Upper lobe of left lung (tissue), 4 donors: ENCODE results near the gene PLIN3.
"Not testable (repeated sequence)": the region's sequence is repeated elsewhere in the genome, so short reads cannot be mapped to it uniquely, and the experiment has no call there.

ENCODE experiments used
- CTCF ChIP-seq, 6 experiments: fragments of 450-650 bp in 4 of 6; fragments of 200-600 bp in 2 of 6; sonication (generic) in 2 of 6; IDR thresholded peaks; one replicate each; pipeline ENCODE4 v1.5.1; 2016 to 2019; ENCODE audit warnings: antibody characterized with exemption in 6 of 6
- POLR2A ChIP-seq, 4 donors: fragments of 450-650 bp; IDR thresholded peaks; one replicate each; pipeline ENCODE4 v1.5.1; 2016 to 2017; ENCODE audit warnings: antibody characterized with exemption in 4 of 4, mild to moderate bottlenecking in 2 of 4
- POLR2AphosphoS5 ChIP-seq, 2 donors: sonication (generic); formaldehyde crosslinking; IDR thresholded peaks; one replicate each; pipeline ENCODE4 v1.5.1; 2017; ENCODE audit warnings: antibody characterized with exemption in 2 of 2

DNA sequence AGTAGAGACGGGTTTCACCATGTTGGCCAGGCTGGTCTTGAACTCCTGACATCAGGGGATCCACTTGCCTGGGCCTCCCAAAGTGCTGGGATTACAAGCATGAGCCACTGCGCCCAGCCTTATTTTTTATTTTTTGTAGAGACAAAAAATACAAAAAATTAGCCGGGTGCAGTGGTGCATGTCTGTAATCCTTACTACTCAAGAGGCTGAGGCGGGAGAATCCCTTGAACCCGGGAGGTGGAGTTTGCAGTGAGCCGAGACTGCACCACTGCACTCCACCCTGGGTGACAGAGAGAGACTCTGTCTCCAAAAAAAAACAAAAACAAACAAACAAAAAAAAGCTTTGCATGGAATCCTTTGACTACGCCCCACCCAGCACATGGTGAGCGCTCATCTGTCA is 14.0 kb downstream of the PLIN3 start:
- TF ChIP-seq POLR2A, CTCF, POLR2AphosphoS5 (IDR thresholded peaks at IDR 0.05): not testable (repeated sequence)
